Endodermal cell (in vitro differentiated cells): ENCODE results near the gene TTC23L. TPM values are rescaled to one million over a fixed set of nuclear protein-coding genes. Genes with fewer than 3 reads are reported as not detected.

ENCODE experiments used
- DNase-seq: peaks from one replicate; pipeline ENCODE4 v3.0.0-alpha.2; 2017
- H3K27ac ChIP-seq: 2 replicates; pipeline ENCODE4 v1.5.1; 2013; ENCODE audit warnings: mild to moderate bottlenecking, low read depth, low read length, moderate library complexity
- H3K27me3 ChIP-seq: 2 replicates; pipeline ENCODE4 v1.6.1; 2013; ENCODE audit warnings: mild to moderate bottlenecking, low read length, moderate library complexity; ENCODE audit not compliant: insufficient read depth, control insufficient read depth, poor library complexity, severe bottlenecking
- H3K36me3 ChIP-seq: 2 replicates; pipeline ENCODE4 v1.7.0; 2013; ENCODE audit warnings: mild to moderate bottlenecking, low read length, moderate library complexity; ENCODE audit not compliant: control insufficient read depth, insufficient read depth
- H3K4me1 ChIP-seq: one replicate; pipeline ENCODE4 v1.7.0; 2013; ENCODE audit warnings: low read length; ENCODE audit not compliant: control insufficient read depth, insufficient read depth
- H3K4me3 ChIP-seq: 2 replicates; pipeline ENCODE4 v1.5.1; 2013; ENCODE audit warnings: mild to moderate bottlenecking, low read length, moderate library complexity
- H3K9ac ChIP-seq: 2 replicates; pipeline ENCODE4 v1.6.1; 2013; ENCODE audit warnings: mild to moderate bottlenecking, low read length, moderate library complexity; ENCODE audit not compliant: poor library complexity, severe bottlenecking; ENCODE audit errors: extremely low read depth
- H3K9me3 ChIP-seq: 2 replicates; pipeline ENCODE4 v1.6.1; 2013; ENCODE audit warnings: mild to moderate bottlenecking, low read length, moderate library complexity; ENCODE audit not compliant: control insufficient read depth
- H3K27ac Mint-ChIP-seq: 2 replicates; pipeline ENCODE4 v1.8.0; 2020; ENCODE audit warnings: mixed read lengths
- H3K27me3 Mint-ChIP-seq: 2 replicates; pipeline ENCODE4 v1.8.0; 2021; ENCODE audit warnings: mild to moderate bottlenecking, mixed read lengths; ENCODE audit not compliant: insufficient read depth
- H3K36me3 Mint-ChIP-seq: 2 replicates; pipeline ENCODE4 v1.8.0; 2020; ENCODE audit warnings: low read depth, mixed read lengths
- H3K4me1 Mint-ChIP-seq: 2 replicates; pipeline ENCODE4 v1.8.0; 2020; ENCODE audit warnings: mixed read lengths
- H3K4me3 Mint-ChIP-seq: 2 replicates; pipeline ENCODE4 v1.8.0; 2020; ENCODE audit warnings: mild to moderate bottlenecking, moderate library complexity, mixed read lengths
- H3K9me3 Mint-ChIP-seq: 2 replicates; pipeline ENCODE4 v1.8.0; 2020; ENCODE audit warnings: mild to moderate bottlenecking, mixed read lengths
- CTCF ChIP-seq: fragments of 200-600 bp; sonication (generic); conservative IDR thresholded peaks from 2 replicates; pipeline ENCODE4 v1.5.0; 2021; ENCODE audit warnings: antibody characterized with exemption, mild to moderate bottlenecking
- WGBS, 2 experiments: methylation state at CpG; one replicate each; pipeline versions ENCODE4 v1.1.5 to v1.1.7; 2013; ENCODE audit warnings: missing lambda C conversion rate in 2 of 2, mixed read lengths in 1 of 2; ENCODE audit not compliant: insufficient coverage in 1 of 2, insufficient read length in 1 of 2; 5-methylcytosine and 5-hydroxymethylcytosine counted together
- total RNA-seq, 2 donors: library from RNA; stranded (reverse); fragmentation: NEBNext Ultra II Directional in 1 of 2; extraction: Animal tissue kit (Norgen Biotek cat#: 25700) in 1 of 2; gene quantifications; 2 replicates in 1 of 2; 3 replicates in 1 of 2; pipeline ENCODE4 v1.2.1, GENCODE V29; 2021

Gene TTC23L
- total RNA-seq, 2 donors from 2014 or later = 0.95 to 3.0 TPM

- Histone ChIP-seq H3K27ac (no peak overlapping the region), H3K9me3 (no peaks in the 10 kb centered on the region), H3K9ac (no peak overlapping the region), H3K4me1 (no peaks in the 10 kb centered on the region), H3K36me3 (peaks cover 48% of the 10 kb centered on the region), H3K4me3 (no peak overlapping the region), H3K27me3 (no peaks in the 10 kb centered on the region)
- Mint-ChIP-seq H3K9me3 (no peaks in the 10 kb centered on the region), H3K4me3 (no peak overlapping the region), H3K27ac (no peak overlapping the region), H3K36me3 (peaks cover 38% of the 10 kb centered on the region), H3K27me3 (no peaks in the 10 kb centered on the region), H3K4me1 (no peaks in the 10 kb centered on the region)
- WGBS, 2 experiments = 80 to 91% methylated on average over 1 of the region's 2 CpGs
- peak; percentile 74 for TF ChIP-seq CTCF
- DNase-seq = no peak
These were observed 66.6 kb downstream of the TTC23L start for GRCh38 chr5:34905564-34905963.

GRCh38 chr5:34913072-34913471, 74.1 kb downstream of the TTC23L start:
- Mint-ChIP-seq H3K36me3 (peaks cover 35% of the 10 kb centered on the region), H3K27ac (no peak overlapping the region), H3K4me1 (peaks cover 26% of the 10 kb centered on the region), H3K4me3 (no peak overlapping the region), H3K9me3 (no peaks in the 10 kb centered on the region), H3K27me3 (no peaks in the 10 kb centered on the region)
- no peak overlapping the region for H3K9ac ChIP-seq
- H3K36me3 ChIP-seq = peaks cover 48% of the 10 kb centered on the region
- WGBS, 2 experiments = 97 to 100% methylated on average over 1 to 2 of the region's 2 CpGs
- H3K27me3 ChIP-seq = no peaks in the 10 kb centered on the region
- H3K4me1 ChIP-seq = no peaks in the 10 kb centered on the region
- TF ChIP-seq CTCF = no peak
- DNase-seq = no peak
- H3K4me3 ChIP-seq = no peak overlapping the region
- no peak overlapping the region for H3K27ac ChIP-seq
- no peaks in the 10 kb centered on the region for H3K9me3 ChIP-seq

GRCh38 chr5:34914671-34915138, 75.7 kb downstream of the TTC23L start:
- Histone ChIP-seq H3K9me3 (no peaks in the 10 kb centered on the region), H3K27ac (no peak overlapping the region), H3K27me3 (no peaks in the 10 kb centered on the region), H3K4me3 (peak overlapping the region; percentile 97), H3K9ac (peak overlapping the region; percentile 95), H3K36me3 (peaks cover 45% of the 10 kb centered on the region), H3K4me1 (no peaks in the 10 kb centered on the region)
- no peak for TF ChIP-seq CTCF
- peaks cover 26% of the 10 kb centered on the region for H3K36me3 Mint-ChIP-seq
- 3 to 5% methylated on average over 15 to 20 of the region's 20 CpGs for WGBS, 2 experiments
- no peak overlapping the region for H3K4me3 Mint-ChIP-seq
- no peak overlapping the region for H3K27ac Mint-ChIP-seq
- DNase-seq = no peak
- no peaks in the 10 kb centered on the region for H3K27me3 Mint-ChIP-seq
- peaks cover 26% of the 10 kb centered on the region for H3K4me1 Mint-ChIP-seq
- no peaks in the 10 kb centered on the region for H3K9me3 Mint-ChIP-seq
